Vagina (tissue), 2 donors: ENCODE measurements around the gene EFEMP2.

Experiments used
- POLR2A ChIP-seq, 2 donors: fragments of 450-650 bp; IDR thresholded peaks; one replicate each; pipeline ENCODE4 v1.6.1; 2017; ENCODE audit warnings: antibody characterized with exemption in 2 of 2, mild to moderate bottlenecking in 2 of 2, moderate library complexity in 2 of 2
- TF ChIP-seq, protein P1 (sequence below), 3 experiments: fragments of 450-650 bp in 2 of 3; fragments of 200-600 bp in 1 of 3; sonication (generic) in 1 of 3; IDR thresholded peaks; one replicate each; pipeline ENCODE4 v1.5.1; 2017 to 2019; ENCODE audit warnings: antibody characterized with exemption in 3 of 3, mild to moderate bottlenecking in 2 of 3, moderate library complexity in 2 of 3

DNA sequence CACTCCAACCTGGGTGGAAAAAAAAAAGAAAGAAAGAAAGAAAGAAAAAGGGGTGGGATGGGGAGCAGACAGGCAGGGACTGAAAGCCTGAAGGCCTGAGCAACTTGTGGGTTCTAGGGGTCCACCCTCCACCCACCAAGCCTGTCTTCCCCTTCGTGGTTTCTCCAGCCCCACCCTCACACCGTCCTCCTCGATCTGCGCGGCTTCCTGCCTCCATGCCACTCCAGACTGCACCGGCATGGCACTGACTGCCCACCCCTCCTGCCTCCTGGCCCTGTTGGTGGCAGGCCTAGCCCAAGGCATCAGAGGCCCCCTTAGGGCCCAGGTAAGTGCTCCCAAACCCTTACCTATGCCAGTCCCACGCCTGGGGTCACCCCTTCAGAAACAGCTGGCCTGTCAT lies 7.0 kb upstream of the EFEMP2 start, which contains the start of gene CTSW:
- TF ChIP-seq, protein P1, sequence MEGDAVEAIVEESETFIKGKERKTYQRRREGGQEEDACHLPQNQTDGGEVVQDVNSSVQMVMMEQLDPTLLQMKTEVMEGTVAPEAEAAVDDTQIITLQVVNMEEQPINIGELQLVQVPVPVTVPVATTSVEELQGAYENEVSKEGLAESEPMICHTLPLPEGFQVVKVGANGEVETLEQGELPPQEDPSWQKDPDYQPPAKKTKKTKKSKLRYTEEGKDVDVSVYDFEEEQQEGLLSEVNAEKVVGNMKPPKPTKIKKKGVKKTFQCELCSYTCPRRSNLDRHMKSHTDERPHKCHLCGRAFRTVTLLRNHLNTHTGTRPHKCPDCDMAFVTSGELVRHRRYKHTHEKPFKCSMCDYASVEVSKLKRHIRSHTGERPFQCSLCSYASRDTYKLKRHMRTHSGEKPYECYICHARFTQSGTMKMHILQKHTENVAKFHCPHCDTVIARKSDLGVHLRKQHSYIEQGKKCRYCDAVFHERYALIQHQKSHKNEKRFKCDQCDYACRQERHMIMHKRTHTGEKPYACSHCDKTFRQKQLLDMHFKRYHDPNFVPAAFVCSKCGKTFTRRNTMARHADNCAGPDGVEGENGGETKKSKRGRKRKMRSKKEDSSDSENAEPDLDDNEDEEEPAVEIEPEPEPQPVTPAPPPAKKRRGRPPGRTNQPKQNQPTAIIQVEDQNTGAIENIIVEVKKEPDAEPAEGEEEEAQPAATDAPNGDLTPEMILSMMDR (IDR thresholded peaks at IDR 0.05): no peak
- no peak for TF ChIP-seq POLR2A (IDR thresholded peaks at IDR 0.05)
